Spleen (tissue), 11 donors: ENCODE results near the gene KAT6B. TPM values are rescaled to one million over a fixed set of nuclear protein-coding genes. Genes with fewer than 3 reads are reported as not detected.

Source experiments
- DNase-seq: peaks from one replicate; pipeline ENCODE4 v3.0.0-alpha.2; 2020
- H3K27ac ChIP-seq, 8 donors: fragments of 200-600 bp; sonication (generic) in 7 of 8; 1 replicate in 4 of 8; 2 replicates in 4 of 8; pipeline versions ENCODE4 v1.5.0 to v1.8.0; 2016 to 2021; ENCODE audit warnings: inconsistent platforms in 4 of 8, mild to moderate bottlenecking in 4 of 8, moderate library complexity in 1 of 8
- H3K27me3 ChIP-seq, 7 donors: fragments of 200-600 bp; sonication (generic) in 6 of 7; replicated peaks in 1 of 7; 1 replicate in 4 of 7; 2 replicates in 3 of 7; pipeline versions ENCODE4 v1.5.0 to v1.8.0; 2016 to 2021; ENCODE audit warnings: inconsistent platforms in 3 of 7, mild to moderate bottlenecking in 1 of 7
- H3K36me3 ChIP-seq, 6 donors: fragments of 200-600 bp; sonication (generic) in 5 of 6; 1 replicate in 4 of 6; 2 replicates in 2 of 6; pipeline versions ENCODE4 v1.5.0 to v1.8.0; 2016 to 2021; ENCODE audit warnings: inconsistent platforms in 2 of 6
- H3K4me1 ChIP-seq, 6 donors: fragments of 200-600 bp; sonication (generic) in 5 of 6; 1 replicate in 3 of 6; 2 replicates in 3 of 6; pipeline versions ENCODE4 v1.5.0 to v1.8.0; 2016 to 2021; ENCODE audit warnings: inconsistent platforms in 3 of 6
- H3K4me3 ChIP-seq, 8 donors: fragments of 200-600 bp; sonication (generic) in 7 of 8; 1 replicate in 4 of 8; 2 replicates in 4 of 8; pipeline versions ENCODE4 v1.5.0 to v1.8.0; 2016 to 2021; ENCODE audit warnings: inconsistent platforms in 4 of 8, mild to moderate bottlenecking in 4 of 8, moderate library complexity in 2 of 8
- H3K9me3 ChIP-seq, 8 donors: fragments of 200-600 bp; sonication (generic) in 7 of 8; 1 replicate in 4 of 8; 2 replicates in 4 of 8; pipeline versions ENCODE4 v1.5.0 to v1.8.0; 2016 to 2021; ENCODE audit warnings: inconsistent platforms in 4 of 8
- CTCF ChIP-seq, 11 experiments: fragments of 200-600 bp in 7 of 11; fragments of 450-650 bp in 4 of 11; sonication (generic) in 4 of 11; IDR thresholded peaks in 8 of 11; conservative IDR thresholded peaks in 3 of 11; 1 replicate in 7 of 11; 2 replicates in 4 of 11; pipeline versions ENCODE4 v1.4.0 to v1.8.0; 2016 to 2021; ENCODE audit warnings: antibody characterized with exemption in 11 of 11, inconsistent platforms in 4 of 11, mild to moderate bottlenecking in 1 of 11
- POLR2A ChIP-seq, 3 donors: fragments of 450-650 bp; IDR thresholded peaks; one replicate each; pipeline ENCODE4 v1.5.1; 2017; ENCODE audit warnings: antibody characterized with exemption in 3 of 3, mild to moderate bottlenecking in 1 of 3
- POLR2AphosphoS5 ChIP-seq, 3 donors: sonication (generic); formaldehyde crosslinking; IDR thresholded peaks; one replicate each; pipeline ENCODE4 v1.5.1; 2017; ENCODE audit warnings: antibody characterized with exemption in 3 of 3
- WGBS, 5 donors: extraction: QIAGEN DNeasy Blood & Tissue Kit in 3 of 5; methylation state at CpG; one replicate each; pipeline versions ENCODE4 v1.1.5 to v1.1.7; 2013 to 2018; 5-methylcytosine and 5-hydroxymethylcytosine counted together
- intact Hi-C: fragments of 100-400 bp; cut with DNase I; formaldehyde crosslinking; loops from one replicate; pipeline ENCODE4 v1.15.0; 2023; ENCODE audit warnings: low total_unique reads
- polyA plus RNA-seq, 3 donors: library from polyadenylated mRNA; stranded (reverse); fragments of 200-250 nt; gene quantifications; one replicate each; pipeline ENCODE4 v1.2.1, GENCODE V29; 2013
- total RNA-seq, 7 donors: library from RNA; depleted of rRNA in 3 of 7; stranded (reverse); fragments of >200 nt in 3 of 7; fragmentation: NEBNext Ultra II Directional in 4 of 7; extraction: Animal tissue kit (Norgen Biotek cat#: 25700) in 4 of 7; gene quantifications; one replicate each; pipeline versions ENCODE4 v1.1.0 to v1.2.1, GENCODE V29; 2016 to 2021
- donor health status: healthy with polysubstance abuse.
- donor health status: DM: no; HTN: no; CAD: no; lungs with moderate emphysema.
- donor health status: DM: no; HTN: no; CAD: no.
- donor health status: Bipolar disorder and iron deficiency.
- donor health status: healthy.
- donor health status: DM: no; HTN: no; CAD: no.
- donor health status: DM: yes; HTN: yes; CAD: no.

Gene KAT6B
- total and polyA plus RNA-seq, 10 donors: 2.9 to 61.0 (median 46.0) TPM

GRCh38 chr10:74981831-74982633, 155.6 kb downstream of the KAT6B start:
- peaks cover 6 to 32% (median 13%) of the 10 kb centered on the region in 6 donors for H3K4me1 ChIP-seq
- DNase-seq: no peak
- TF ChIP-seq POLR2AphosphoS5 (IDR thresholded peaks at IDR 0.05): no peak
- TF ChIP-seq POLR2A (IDR thresholded peaks at IDR 0.05): no peak
- TF ChIP-seq CTCF (IDR thresholded peaks at IDR 0.05 in 8 of 11, conservative IDR thresholded peaks at IDR 0.05 in 3 of 11): no peak
- 91 to 95% (median 93%) methylated on average over 5 of the region's 5 CpGs for WGBS, 5 donors
- no peaks in the 10 kb centered on the region for H3K27me3 ChIP-seq
- H3K27ac ChIP-seq: no peak overlapping the region
- intact Hi-C loops: no loop called here
- H3K4me3 ChIP-seq: no peak overlapping the region
- H3K36me3 ChIP-seq: peaks cover 0 to 65% (median 17%) of the 10 kb centered on the region in 6 donors
- no peaks in the 10 kb centered on the region for H3K9me3 ChIP-seq

- TF ChIP-seq POLR2AphosphoS5 (IDR thresholded peaks at IDR 0.05): no peak
- no peak for DNase-seq
- intact Hi-C loops: no loop called here
- H3K27ac ChIP-seq: no peak overlapping the region
- H3K9me3 ChIP-seq: no peaks in the 10 kb centered on the region
- 61 to 79% (median 72%) methylated on average over 2 of the region's 2 CpGs for WGBS, 5 donors
- H3K4me3 ChIP-seq: no peak overlapping the region
- no peaks in the 10 kb centered on the region for H3K27me3 ChIP-seq
- peaks cover 3 to 30% (median 7%) of the 10 kb centered on the region in 6 donors for H3K4me1 ChIP-seq
- H3K36me3 ChIP-seq: peaks cover 0 to 67% (median 17%) of the 10 kb centered on the region in 6 donors
These were observed 156.2 kb downstream of the KAT6B start for GRCh38 chr10:74982634-74982982.

GRCh38 chr10:74983383-74983782, 157.0 kb downstream of the KAT6B start:
- H3K27me3 ChIP-seq: no peaks in the 10 kb centered on the region
- H3K9me3 ChIP-seq: no peaks in the 10 kb centered on the region
- intact Hi-C loops: no loop called here
- 83 to 100% (median 91%) methylated on average over 2 of the region's 2 CpGs for WGBS, 5 donors
- DNase-seq: no peak
- no peak overlapping the region for H3K4me3 ChIP-seq
- H3K36me3 ChIP-seq: peaks cover 0 to 71% (median 17%) of the 10 kb centered on the region in 6 donors
- H3K4me1 ChIP-seq: peaks cover 0 to 30% (median 0%) of the 10 kb centered on the region in 6 donors
- H3K27ac ChIP-seq: no peak overlapping the region
- TF ChIP-seq POLR2AphosphoS5 (IDR thresholded peaks at IDR 0.05) (no peak), POLR2A (IDR thresholded peaks at IDR 0.05) (no peak)

- intact Hi-C loops: no loop called here
- peaks cover 0 to 39% (median 6%) of the 10 kb centered on the region in 6 donors for H3K4me1 ChIP-seq
- DNase-seq: no peak
- peaks cover 0 to 79% (median 14%) of the 10 kb centered on the region in 6 donors for H3K36me3 ChIP-seq
- TF ChIP-seq POLR2A (IDR thresholded peaks at IDR 0.05) (no peak), POLR2AphosphoS5 (IDR thresholded peaks at IDR 0.05) (no peak), CTCF (IDR thresholded peaks at IDR 0.05 in 8 of 11, conservative IDR thresholded peaks at IDR 0.05 in 3 of 11) (no peak)
- no peak overlapping the region for H3K4me3 ChIP-seq
- H3K27ac ChIP-seq: no peak overlapping the region
- no peaks in the 10 kb centered on the region for H3K9me3 ChIP-seq
- no peaks in the 10 kb centered on the region for H3K27me3 ChIP-seq
- 84 to 93% (median 86%) methylated on average over 4 of the region's 4 CpGs for WGBS, 5 donors
These were observed 161.1 kb downstream of the KAT6B start for GRCh38 chr10:74987339-74988053.
